AG09319 (cell line): ENCODE measurements around the gene PLCG2.
"Not testable (repeated sequence)": the region's sequence is repeated elsewhere in the genome, so short reads cannot be mapped to it uniquely, and the experiment has no call there.

Source experiments
- DNase-seq: peaks from one replicate; pipeline ENCODE4 v3.0.0-alpha.2; 2010; ENCODE audit warnings: low read depth; ENCODE audit errors: extremely low read depth
- CTCF ChIP-seq: IDR thresholded peaks from 2 replicates; pipeline ENCODE4 v1.5.1; 2011; ENCODE audit warnings: low read depth, mild to moderate bottlenecking, inconsistent platforms, low read length, moderate library complexity

The PLCG2 gene

GRCh38 chr16:81734632-81735434 is 44.3 kb upstream of the PLCG2 start:
- TF ChIP-seq CTCF, result no peak
- DNase-seq, result no peak

- peak; percentile 28 for DNase-seq
- peak; percentile 75 for TF ChIP-seq CTCF
Observed at GRCh38 chr16:81737885-81738536, 41.1 kb upstream of the PLCG2 start.

GRCh38 chr16:81738783-81739496 is 40.2 kb upstream of the PLCG2 start:
- DNase-seq, result no peak
- no peak for TF ChIP-seq CTCF

GRCh38 chr16:81739503-81739902 is 39.6 kb upstream of the PLCG2 start:
- no peak for DNase-seq
- no peak for TF ChIP-seq CTCF

- no peak for DNase-seq
- TF ChIP-seq CTCF, result no peak
Observed at GRCh38 chr16:81740169-81740568, 38.9 kb upstream of the PLCG2 start.

- not testable (repeated sequence) for DNase-seq
Observed at GRCh38 chr16:81741430-81741770, 37.7 kb upstream of the PLCG2 start.

- TF ChIP-seq CTCF, result no peak
- no peak for DNase-seq
Observed at GRCh38 chr16:81744385-81744784, 34.7 kb upstream of the PLCG2 start.
